GM04503 (cell line): ENCODE data around the gene COG5.
"Not testable (repeated sequence)": the region's sequence is repeated elsewhere in the genome, so short reads cannot be mapped to it uniquely, and the experiment has no call there.

Experiments
- DNase-seq: peaks from one replicate; pipeline ENCODE4 v3.0.0-alpha.2; 2012; ENCODE audit warnings: low read depth

Gene COG5

GRCh38 chr7:107579885-107580715, 16.4 kb upstream of the COG5 start, which contains the start of gene BCAP29:
Gene BCAP29, plus strand, starts transcription at chr7:107580246. Its CDS starts 527 bp downstream, at chr7:107580773.
- no peak for DNase-seq

- DNase-seq: no peak
These were observed 15.8 kb upstream of the COG5 start for GRCh38 chr7:107579554-107579884.

DNA sequence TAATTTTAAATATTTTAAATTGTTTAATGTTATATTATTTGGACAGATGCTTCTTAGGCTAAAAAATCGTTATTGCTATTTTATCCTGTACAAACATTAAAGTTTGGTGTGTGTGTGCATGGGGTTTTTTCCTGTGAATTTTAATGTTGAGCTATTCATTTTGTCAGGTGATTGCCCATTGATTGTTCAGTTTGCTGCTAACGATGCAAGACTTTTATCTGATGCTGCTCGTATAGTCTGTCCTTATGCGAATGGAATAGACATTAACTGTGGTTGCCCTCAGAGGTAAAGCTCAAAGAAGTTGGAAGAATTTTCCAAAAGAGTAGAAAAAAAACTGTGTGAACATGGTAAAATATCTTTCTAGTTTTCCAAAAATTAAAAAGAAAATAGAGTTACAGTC, 9.8 kb upstream of the COG5 start:
- DNase-seq: no peak

GRCh38 chr7:107570298-107570697, 6.6 kb upstream of the COG5 start:
- no peak for DNase-seq

DNA sequence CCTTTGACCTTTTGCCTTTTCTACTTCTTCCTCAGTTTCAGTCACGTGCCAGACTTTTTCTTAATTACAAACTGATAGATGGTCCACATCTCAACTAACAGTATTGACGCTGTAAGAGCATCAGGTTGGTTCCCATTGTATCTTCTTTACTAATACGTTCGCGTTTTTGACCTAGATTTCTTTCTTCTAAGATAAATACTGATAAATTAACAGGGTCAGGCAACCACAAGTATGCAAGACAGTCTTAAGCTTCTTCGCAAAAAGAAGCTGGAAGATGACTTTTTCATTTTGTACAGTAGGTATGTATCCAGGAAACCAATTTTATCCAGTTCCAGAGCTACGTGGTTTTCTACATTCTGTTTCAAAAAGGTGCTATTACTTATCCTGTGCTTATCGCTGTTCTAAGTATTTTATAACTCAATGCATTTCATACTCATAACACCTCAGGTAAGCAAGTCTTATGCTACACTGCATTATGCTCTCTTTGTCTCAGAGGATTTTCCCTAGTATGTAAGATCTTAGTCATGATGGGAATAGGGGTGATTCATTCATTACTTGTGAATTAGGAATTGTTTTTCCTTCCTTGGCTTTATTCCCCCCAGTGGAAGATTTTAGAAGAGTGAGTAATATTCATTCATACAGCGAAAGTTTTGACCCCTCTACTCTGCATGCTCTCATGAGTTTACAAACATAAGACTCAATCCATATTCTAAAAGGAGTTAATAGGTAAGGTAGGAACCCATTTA, 1.0 kb upstream of the COG5 start:
- peak; percentile 75 for DNase-seq

DNA sequence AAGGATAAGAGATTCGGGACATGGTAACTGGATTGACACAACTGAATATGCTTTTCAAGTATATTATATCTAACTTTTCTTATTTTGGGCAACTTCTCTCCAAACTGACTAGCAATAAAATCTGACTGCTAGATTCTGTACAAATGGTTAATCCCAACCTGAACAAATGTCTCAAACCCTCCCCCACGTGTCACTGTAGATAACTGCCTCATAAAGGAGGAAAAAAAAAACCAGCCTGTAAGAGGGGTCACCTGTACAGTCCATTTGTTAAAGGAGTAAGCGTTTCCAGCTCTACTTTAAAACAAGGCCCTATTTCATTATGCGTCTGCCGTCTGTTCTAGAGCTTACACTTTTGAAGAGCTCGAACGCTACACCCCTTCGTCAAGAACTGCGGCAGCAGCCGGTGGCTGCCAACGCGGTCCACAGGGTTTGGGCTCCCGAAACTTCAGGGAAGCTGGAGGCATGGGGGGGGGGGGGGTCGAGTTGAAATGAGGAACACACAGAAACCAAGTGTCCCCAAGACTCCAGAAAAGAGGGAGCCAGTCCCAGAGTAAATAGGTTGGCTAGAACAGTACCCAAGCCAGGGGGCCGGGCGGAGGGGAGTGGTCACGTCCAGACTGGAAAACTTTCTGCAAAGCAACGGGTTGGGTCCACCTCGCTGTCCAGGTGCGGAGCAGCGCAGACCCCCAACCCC, 492 bp downstream of the COG5 start:
- DNase-seq: no peak

- DNase-seq: no peak
These were observed 2.7 kb downstream of the COG5 start for GRCh38 chr7:107560898-107561516.

DNA sequence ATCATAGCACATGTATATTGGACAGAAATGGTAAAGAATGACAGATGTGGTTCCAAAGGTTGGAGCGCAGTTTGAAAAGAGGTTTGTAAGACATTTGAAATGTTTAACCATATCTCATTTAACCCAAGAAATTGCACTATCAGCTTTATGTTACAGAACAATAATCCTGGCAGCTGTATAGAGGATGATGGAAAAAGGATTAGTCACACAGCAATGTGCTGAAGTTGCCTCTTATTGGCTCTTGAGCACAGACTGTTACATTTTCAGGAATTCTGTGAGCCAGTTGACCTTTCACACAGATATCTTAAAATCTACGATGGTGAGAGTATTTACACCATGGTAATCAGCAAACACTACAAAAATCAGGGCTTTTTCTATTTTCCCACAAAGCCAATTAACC, 3.9 kb downstream of the COG5 start:
- peak; percentile 62 for DNase-seq

GRCh38 chr7:107555893-107556292, 7.8 kb downstream of the COG5 start:
- no peak for DNase-seq

- DNase-seq: no peak
These were observed 11.8 kb downstream of the COG5 start for GRCh38 chr7:107551936-107552335.

DNA sequence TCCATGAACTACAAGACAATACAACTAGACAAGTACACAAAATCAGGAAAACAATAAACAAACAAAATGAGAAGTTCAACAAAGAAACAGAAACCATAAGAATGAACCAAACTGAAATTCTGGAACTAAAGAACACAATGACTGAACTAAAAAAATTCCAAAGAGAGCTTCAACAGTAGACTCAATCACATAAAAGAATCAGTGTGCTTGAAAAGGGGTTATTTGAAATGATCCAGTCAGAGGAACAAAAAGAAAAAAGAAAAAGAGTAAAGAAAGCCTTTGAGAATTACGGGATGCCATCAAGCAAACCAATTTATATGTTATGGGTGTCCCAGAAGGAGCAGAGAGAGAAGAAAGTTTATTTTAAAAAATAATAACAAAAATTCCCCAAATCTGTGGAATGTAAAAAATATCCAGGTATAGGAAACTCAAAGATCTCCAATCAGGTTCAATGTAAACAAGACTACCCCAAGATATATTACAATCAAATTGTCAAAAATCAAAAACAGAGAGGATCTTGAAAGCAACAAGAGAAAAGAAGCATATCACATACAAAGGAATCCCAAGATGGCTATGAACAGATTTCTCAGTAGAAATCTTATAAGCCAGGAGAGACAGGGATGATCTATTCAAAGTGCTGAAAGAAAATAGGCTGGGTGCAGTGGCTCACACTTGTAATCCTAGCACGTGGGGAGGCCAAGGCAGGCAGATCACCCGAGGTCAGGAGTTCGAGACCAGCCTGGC, 18.7 kb downstream of the COG5 start:
- no peak for DNase-seq

GRCh38 chr7:107543338-107543993, 20.3 kb downstream of the COG5 start:
- no peak for DNase-seq

- no peak for DNase-seq
These were observed 25.7 kb downstream of the COG5 start for GRCh38 chr7:107538001-107538400.

DNA sequence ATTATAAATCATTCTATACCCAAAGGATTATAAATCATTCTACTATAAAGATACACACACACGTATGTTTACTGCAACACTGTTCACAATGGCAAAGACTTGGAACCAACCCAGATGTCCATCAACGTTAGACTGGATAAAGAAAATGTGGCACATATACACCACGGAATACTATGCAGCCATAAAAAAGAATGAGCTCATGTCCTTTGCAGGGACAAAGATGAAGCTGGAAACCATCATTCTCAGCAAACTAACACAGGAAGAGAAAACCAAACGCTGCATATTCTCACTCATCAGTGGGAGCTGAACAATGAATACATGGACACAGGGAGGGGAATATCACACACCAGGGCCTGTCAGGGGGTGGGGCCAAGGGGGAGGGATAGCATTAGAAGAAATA, 26.5 kb downstream of the COG5 start:
- not testable (repeated sequence) for DNase-seq

GRCh38 chr7:107534139-107534538, 29.6 kb downstream of the COG5 start:
- no peak for DNase-seq

DNA sequence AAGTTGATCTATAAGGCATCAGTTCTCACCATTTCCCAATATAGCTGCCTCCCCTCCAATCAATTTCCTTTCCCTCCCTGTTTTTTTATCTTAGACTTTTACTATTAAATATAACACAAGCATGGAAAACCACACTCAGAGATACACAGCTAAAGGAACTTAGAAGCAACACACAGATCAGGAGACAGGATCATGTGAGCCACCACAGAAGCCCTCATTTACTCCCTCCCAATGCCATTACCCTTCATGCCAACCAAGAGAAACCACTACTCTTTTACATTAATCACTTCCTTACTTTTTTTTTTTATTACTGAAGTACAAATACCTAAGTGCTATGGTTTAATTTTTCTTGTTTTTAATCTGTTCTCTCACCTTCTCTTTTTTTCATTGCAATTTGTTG, 33.0 kb downstream of the COG5 start:
- no peak for DNase-seq

GRCh38 chr7:107528461-107528860, 35.3 kb downstream of the COG5 start:
- peak; percentile 27 for DNase-seq

- DNase-seq: no peak
These were observed 36.5 kb downstream of the COG5 start for GRCh38 chr7:107527196-107527595.

- DNase-seq: no peak
These were observed 37.0 kb downstream of the COG5 start for GRCh38 chr7:107526672-107527071.

DNA sequence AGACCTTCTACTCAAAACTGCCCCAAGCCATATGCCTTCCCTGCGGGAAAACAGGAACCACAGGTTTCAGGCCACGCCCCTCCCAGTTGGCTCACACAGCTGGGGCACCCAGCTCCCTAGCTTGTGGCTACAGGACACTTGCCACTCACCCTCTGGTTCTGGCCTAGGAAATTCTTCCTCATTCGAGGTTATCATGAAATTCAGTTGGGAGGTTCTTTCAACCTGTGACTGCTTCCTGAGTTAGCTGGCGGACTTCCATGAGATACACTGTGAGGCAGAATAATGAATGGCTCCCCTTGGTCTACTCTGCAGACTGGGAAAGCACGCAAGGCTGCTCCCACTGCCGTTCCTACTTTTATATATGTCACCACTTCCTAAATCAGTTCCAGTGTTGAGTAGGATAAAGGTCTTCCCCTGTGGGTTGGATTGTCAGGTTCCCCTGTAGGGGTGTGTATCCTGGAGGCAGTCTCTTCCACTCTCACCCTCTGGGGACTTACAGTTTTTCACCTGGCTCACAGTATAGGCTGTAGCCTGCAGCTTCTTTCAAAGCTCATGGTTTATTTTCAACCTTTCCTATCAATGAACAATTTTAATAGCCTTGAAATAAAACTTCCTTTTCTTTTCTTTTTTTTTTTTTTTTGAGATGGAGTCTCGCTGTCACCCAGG, 56.9 kb downstream of the COG5 start:
- DNase-seq: no peak
